BE2C (cell line): Measurements from ENCODE around the gene DCTD.

Source experiments
- DNase-seq: peaks from one replicate; pipeline ENCODE4 v3.0.0-alpha.2; 2020
- H3K27me3 ChIP-seq: fragments of 250-450 bp; sonication (Bioruptor Pico); 2 replicates; pipeline ENCODE4 v1.5.1; 2020; ENCODE audit warnings: mild to moderate bottlenecking
- H3K36me3 ChIP-seq: fragments of 250-450 bp; sonication (Bioruptor Pico); 2 replicates; pipeline ENCODE4 v1.5.1; 2020; ENCODE audit warnings: mild to moderate bottlenecking
- H3K4me1 ChIP-seq: fragments of 250-450 bp; sonication (Bioruptor Pico); 2 replicates; pipeline ENCODE4 v1.5.1; 2020
- H3K4me3 ChIP-seq: 2 replicates; pipeline ENCODE4 v1.5.1; 2011; ENCODE audit warnings: low read depth, low read length
- H3K9me3 ChIP-seq: fragments of 250-450 bp; sonication (Bioruptor Pico); 2 replicates; pipeline ENCODE4 v1.5.1; 2020
- CTCF ChIP-seq: IDR thresholded peaks from 2 replicates; pipeline ENCODE4 v1.5.1; 2012; ENCODE audit warnings: mild to moderate bottlenecking, low read depth, low read length

DCTD gene

DNA sequence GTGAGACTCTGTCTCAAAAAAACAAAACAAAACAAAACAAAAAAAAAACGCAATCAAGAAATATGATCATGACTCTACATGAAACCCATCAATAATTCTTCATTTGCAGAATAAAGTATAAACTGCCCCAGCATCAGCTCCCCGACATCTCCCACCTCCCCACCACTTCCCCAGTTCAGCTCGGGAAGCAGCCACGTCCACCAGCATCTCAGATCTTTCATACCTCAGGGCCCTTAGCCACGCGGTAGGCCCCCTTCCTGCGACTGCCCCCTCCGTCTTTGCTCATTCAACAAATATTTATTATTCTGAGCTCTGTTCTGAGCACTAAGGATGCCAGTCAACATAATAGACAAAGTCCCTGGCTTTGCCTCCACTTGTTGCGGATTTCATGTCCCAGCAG lies 45.6 kb downstream of the DCTD start:
- H3K4me3 ChIP-seq, result no peak overlapping the region
- TF ChIP-seq CTCF, result no peak

DNA sequence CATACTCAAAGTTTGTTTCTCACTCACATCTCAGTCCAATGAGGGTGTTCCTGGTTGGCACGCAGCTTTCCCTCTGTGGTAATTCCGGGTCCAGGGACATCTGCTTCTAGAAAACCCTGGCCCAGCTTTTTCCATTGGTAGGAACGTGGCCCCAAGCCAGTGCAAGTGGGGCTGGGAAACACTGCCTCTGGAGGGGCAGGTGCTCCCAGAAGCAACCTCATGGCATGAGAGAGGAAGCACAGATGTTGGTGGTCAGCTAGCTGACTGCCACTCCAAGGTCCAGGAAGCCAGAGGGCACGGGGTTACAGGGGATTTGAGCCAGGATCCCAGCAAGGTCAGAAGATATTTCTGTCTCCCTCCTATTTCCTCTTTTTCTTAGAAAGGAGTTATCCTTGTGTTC lies 47.5 kb downstream of the DCTD start:
- no peak for DNase-seq
- Histone ChIP-seq H3K27me3 (no peaks in the 10 kb centered on the region), H3K9me3 (no peaks in the 10 kb centered on the region), H3K4me3 (no peak overlapping the region), H3K4me1 (no peaks in the 10 kb centered on the region), H3K36me3 (no peaks in the 10 kb centered on the region)
- no peak for TF ChIP-seq CTCF

More for the DNA sequence above, 45.6 kb downstream of the DCTD start:
- DNase-seq, result no peak
- Histone ChIP-seq H3K27me3 (no peaks in the 10 kb centered on the region), H3K36me3 (no peaks in the 10 kb centered on the region), H3K4me1 (no peaks in the 10 kb centered on the region), H3K9me3 (no peaks in the 10 kb centered on the region)

GRCh38 chr4:182866746-182867145 lies 50.4 kb downstream of the DCTD start:
- no peaks in the 10 kb centered on the region for H3K27me3 ChIP-seq
- TF ChIP-seq CTCF, result no peak
- no peaks in the 10 kb centered on the region for H3K9me3 ChIP-seq
- DNase-seq, result no peak
- H3K4me1 ChIP-seq, result no peaks in the 10 kb centered on the region
- H3K36me3 ChIP-seq, result no peaks in the 10 kb centered on the region
- no peak overlapping the region for H3K4me3 ChIP-seq

DNA sequence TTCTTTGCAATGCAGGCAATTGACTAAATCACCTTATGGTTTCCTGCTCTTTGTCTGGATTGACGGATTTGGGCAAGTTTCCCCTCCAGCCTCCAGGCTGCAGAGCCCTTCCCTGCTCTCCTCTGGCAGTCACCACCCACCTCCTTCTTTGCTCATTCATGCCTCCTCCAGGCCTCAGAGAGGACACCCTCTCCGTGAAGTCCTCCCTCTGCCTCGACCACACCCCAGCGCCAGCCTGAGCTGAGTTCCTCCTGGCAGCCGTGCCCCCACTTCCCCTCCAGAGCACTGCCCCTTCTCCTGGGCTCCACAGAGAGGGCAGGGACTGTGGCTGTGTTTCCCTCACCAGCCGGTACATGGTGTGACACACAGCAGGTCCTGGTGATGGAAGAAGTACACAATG lies 53.7 kb downstream of the DCTD start:
- H3K27me3 ChIP-seq, result no peaks in the 10 kb centered on the region
- H3K4me3 ChIP-seq, result no peak overlapping the region
- H3K9me3 ChIP-seq, result no peaks in the 10 kb centered on the region
- H3K36me3 ChIP-seq, result no peaks in the 10 kb centered on the region
- TF ChIP-seq CTCF, result no peak
- no peaks in the 10 kb centered on the region for H3K4me1 ChIP-seq
- DNase-seq, result no peak

GRCh38 chr4:182862921-182863320 lies 54.3 kb downstream of the DCTD start:
- DNase-seq, result no peak
- no peaks in the 10 kb centered on the region for H3K4me1 ChIP-seq
- no peak for TF ChIP-seq CTCF
- H3K9me3 ChIP-seq, result no peaks in the 10 kb centered on the region
- H3K36me3 ChIP-seq, result no peaks in the 10 kb centered on the region
- H3K4me3 ChIP-seq, result no peak overlapping the region
- no peaks in the 10 kb centered on the region for H3K27me3 ChIP-seq

- no peak for DNase-seq
Measured at GRCh38 chr4:182862141-182862875, 54.9 kb downstream of the DCTD start.

More at GRCh38 chr4:182862141-182862875, 54.9 kb downstream of the DCTD start:
- H3K27me3 ChIP-seq, result no peaks in the 10 kb centered on the region
- no peaks in the 10 kb centered on the region for H3K4me1 ChIP-seq
- no peak overlapping the region for H3K4me3 ChIP-seq
- H3K36me3 ChIP-seq, result no peaks in the 10 kb centered on the region
- H3K9me3 ChIP-seq, result no peaks in the 10 kb centered on the region
- peak; percentile 18; the same call in 1 of the 2 replicates for TF ChIP-seq CTCF
